Measurements from ENCODE around the gene SART1.

DNA sequence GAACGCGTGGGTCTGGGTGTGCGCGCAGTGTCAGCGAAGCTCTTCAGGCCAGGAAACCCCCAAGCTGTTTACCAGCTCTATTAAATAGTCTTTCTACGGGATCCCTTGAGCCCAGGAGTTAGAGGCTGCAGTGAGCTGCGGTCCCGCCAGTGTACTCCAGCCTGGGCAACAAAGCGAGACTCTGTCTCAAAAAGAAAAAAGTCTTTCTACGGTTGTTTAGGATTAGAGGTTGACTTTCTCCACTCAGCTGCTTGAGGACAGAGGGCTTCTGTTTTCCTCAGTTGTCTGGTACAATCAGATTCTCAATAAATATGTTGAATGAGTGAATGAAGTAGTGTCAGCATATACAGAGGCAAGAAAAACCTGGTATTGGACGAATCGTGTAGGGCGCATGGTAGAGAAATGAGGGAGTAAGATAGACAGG is 619 bp downstream of the SART1 start:
- TF ChIP-seq TAF1 (IDR thresholded peaks at IDR 0.05; ENCODE audit: low read depth) (no peak), EGR1 (IDR thresholded peaks at IDR 0.05) (no peak), YY1 (IDR thresholded peaks at IDR 0.05; ENCODE audit: low read depth) (no peak), CREB1 (IDR thresholded peaks at IDR 0.05; ENCODE audit: low read depth) (no peak), TEAD4 (IDR thresholded peaks at IDR 0.05) (no peak), EP300 (IDR thresholded peaks at IDR 0.05; ENCODE audit: borderline replicate concordance) (no peak)
- TF ChIP-seq, protein P1, sequence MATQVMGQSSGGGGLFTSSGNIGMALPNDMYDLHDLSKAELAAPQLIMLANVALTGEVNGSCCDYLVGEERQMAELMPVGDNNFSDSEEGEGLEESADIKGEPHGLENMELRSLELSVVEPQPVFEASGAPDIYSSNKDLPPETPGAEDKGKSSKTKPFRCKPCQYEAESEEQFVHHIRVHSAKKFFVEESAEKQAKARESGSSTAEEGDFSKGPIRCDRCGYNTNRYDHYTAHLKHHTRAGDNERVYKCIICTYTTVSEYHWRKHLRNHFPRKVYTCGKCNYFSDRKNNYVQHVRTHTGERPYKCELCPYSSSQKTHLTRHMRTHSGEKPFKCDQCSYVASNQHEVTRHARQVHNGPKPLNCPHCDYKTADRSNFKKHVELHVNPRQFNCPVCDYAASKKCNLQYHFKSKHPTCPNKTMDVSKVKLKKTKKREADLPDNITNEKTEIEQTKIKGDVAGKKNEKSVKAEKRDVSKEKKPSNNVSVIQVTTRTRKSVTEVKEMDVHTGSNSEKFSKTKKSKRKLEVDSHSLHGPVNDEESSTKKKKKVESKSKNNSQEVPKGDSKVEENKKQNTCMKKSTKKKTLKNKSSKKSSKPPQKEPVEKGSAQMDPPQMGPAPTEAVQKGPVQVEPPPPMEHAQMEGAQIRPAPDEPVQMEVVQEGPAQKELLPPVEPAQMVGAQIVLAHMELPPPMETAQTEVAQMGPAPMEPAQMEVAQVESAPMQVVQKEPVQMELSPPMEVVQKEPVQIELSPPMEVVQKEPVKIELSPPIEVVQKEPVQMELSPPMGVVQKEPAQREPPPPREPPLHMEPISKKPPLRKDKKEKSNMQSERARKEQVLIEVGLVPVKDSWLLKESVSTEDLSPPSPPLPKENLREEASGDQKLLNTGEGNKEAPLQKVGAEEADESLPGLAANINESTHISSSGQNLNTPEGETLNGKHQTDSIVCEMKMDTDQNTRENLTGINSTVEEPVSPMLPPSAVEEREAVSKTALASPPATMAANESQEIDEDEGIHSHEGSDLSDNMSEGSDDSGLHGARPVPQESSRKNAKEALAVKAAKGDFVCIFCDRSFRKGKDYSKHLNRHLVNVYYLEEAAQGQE (IDR thresholded peaks at IDR 0.05; ENCODE audit: low read depth), result no peak
- TF ChIP-seq, protein P2, sequence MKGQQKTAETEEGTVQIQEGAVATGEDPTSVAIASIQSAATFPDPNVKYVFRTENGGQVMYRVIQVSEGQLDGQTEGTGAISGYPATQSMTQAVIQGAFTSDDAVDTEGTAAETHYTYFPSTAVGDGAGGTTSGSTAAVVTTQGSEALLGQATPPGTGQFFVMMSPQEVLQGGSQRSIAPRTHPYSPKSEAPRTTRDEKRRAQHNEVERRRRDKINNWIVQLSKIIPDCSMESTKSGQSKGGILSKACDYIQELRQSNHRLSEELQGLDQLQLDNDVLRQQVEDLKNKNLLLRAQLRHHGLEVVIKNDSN (IDR thresholded peaks at IDR 0.05), result no peak
